Mesothelial cell of epicardium (in vitro differentiated cells): ENCODE results near the gene SIPA1L3. TPM values are rescaled to one million over a fixed set of nuclear protein-coding genes. Genes with fewer than 3 reads are reported as not detected.

Experiments
- DNase-seq, 2 experiments: peaks; one replicate each; pipeline ENCODE4 v3.0.0; 2021; ENCODE audit warnings: low spot score in 2 of 2; ENCODE audit not compliant: unreplicated experiment in 2 of 2
- H3K27ac Mint-ChIP-seq: 2 replicates; pipeline ENCODE4 v1.8.0; 2021; ENCODE audit warnings: mixed read lengths
- H3K27me3 Mint-ChIP-seq: 2 replicates; pipeline ENCODE4 v1.8.0; 2021; ENCODE audit warnings: low read depth, mixed read lengths
- H3K36me3 Mint-ChIP-seq: 2 replicates; pipeline ENCODE4 v1.8.0; 2021; ENCODE audit warnings: mixed read lengths
- H3K4me1 Mint-ChIP-seq: 2 replicates; pipeline ENCODE4 v1.8.0; 2021; ENCODE audit warnings: mixed read lengths
- H3K4me3 Mint-ChIP-seq: 2 replicates; pipeline ENCODE4 v1.8.0; 2021; ENCODE audit warnings: mild to moderate bottlenecking, moderate library complexity, mixed read lengths
- H3K9me3 Mint-ChIP-seq: 2 replicates; pipeline ENCODE4 v1.8.0; 2021; ENCODE audit warnings: mixed read lengths
- CTCF ChIP-seq: fragments of 200-600 bp; sonication (generic); IDR thresholded peaks from one replicate; pipeline ENCODE4 v1.5.0; 2021; ENCODE audit warnings: antibody characterized with exemption; ENCODE audit not compliant: unreplicated experiment
- total RNA-seq: library from RNA; stranded (reverse); gene quantifications from 3 replicates; pipeline ENCODE4 v1.2.1, GENCODE V29; 2021

Gene SIPA1L3
- total RNA-seq, 1 donor from 2014 or later: 58.2 TPM

GRCh38 chr19:37946132-37946531 lies 39.1 kb downstream of the SIPA1L3 start:
- DNase-seq: no peak
- Mint-ChIP-seq H3K27me3 (no peaks in the 10 kb centered on the region), H3K9me3 (no peaks in the 10 kb centered on the region), H3K36me3 (peaks cover 11% of the 10 kb centered on the region), H3K4me1 (peaks cover 11% of the 10 kb centered on the region), H3K4me3 (no peak overlapping the region), H3K27ac (no peak overlapping the region)
- no peak for TF ChIP-seq CTCF

GRCh38 chr19:37947778-37948177 lies 40.8 kb downstream of the SIPA1L3 start:
- Mint-ChIP-seq H3K4me1 (no peaks in the 10 kb centered on the region), H3K27ac (peak overlapping the region; percentile 32), H3K4me3 (no peak overlapping the region), H3K36me3 (peaks cover 13% of the 10 kb centered on the region), H3K27me3 (no peaks in the 10 kb centered on the region), H3K9me3 (no peaks in the 10 kb centered on the region)
- no peak for DNase-seq
- no peak for TF ChIP-seq CTCF

GRCh38 chr19:37948362-37948761 lies 41.4 kb downstream of the SIPA1L3 start:
- Mint-ChIP-seq H3K27ac (no peak overlapping the region), H3K36me3 (peaks cover 13% of the 10 kb centered on the region), H3K9me3 (no peaks in the 10 kb centered on the region), H3K4me3 (no peak overlapping the region), H3K4me1 (peaks cover 4% of the 10 kb centered on the region), H3K27me3 (no peaks in the 10 kb centered on the region)
- no peak for TF ChIP-seq CTCF
- no peak for DNase-seq

- no peak for DNase-seq
- Mint-ChIP-seq H3K4me1 (peaks cover 14% of the 10 kb centered on the region), H3K27me3 (no peaks in the 10 kb centered on the region), H3K4me3 (no peak overlapping the region), H3K9me3 (no peaks in the 10 kb centered on the region), H3K27ac (no peak overlapping the region), H3K36me3 (peaks cover 12% of the 10 kb centered on the region)
- no peak for TF ChIP-seq CTCF
Observed at GRCh38 chr19:37950471-37951175, 43.6 kb downstream of the SIPA1L3 start.

GRCh38 chr19:37951816-37952210 lies 44.8 kb downstream of the SIPA1L3 start:
- no peak overlapping the region for H3K4me3 Mint-ChIP-seq
- H3K9me3 Mint-ChIP-seq: peaks cover 2% of the 10 kb centered on the region
- H3K4me1 Mint-ChIP-seq: peaks cover 14% of the 10 kb centered on the region
- no peak for DNase-seq
- no peak overlapping the region for H3K27ac Mint-ChIP-seq
- no peaks in the 10 kb centered on the region for H3K27me3 Mint-ChIP-seq
- H3K36me3 Mint-ChIP-seq: peaks cover 13% of the 10 kb centered on the region
- TF ChIP-seq CTCF: no peak
